HCT116 (cell line): ENCODE measurements around the gene ATP2B3. TPM values are rescaled to one million over a fixed set of nuclear protein-coding genes. Genes with fewer than 3 reads are reported as not detected.

Experiments
- ATAC-seq: fragments of 200-7000 bp; cut with Tn5 transposase; 2 replicates; pipeline ENCODE4 v1.9.1; 2020; ENCODE audit warnings: mild to moderate bottlenecking, moderate library complexity
- BruUV-seq: library from RNA; stranded (reverse); fragments of 400-500 nt; replicated peaks from 2 replicates; lab custom pipeline; 2021; lab: Mats Ljungman, UMichigan
- CTCF ChIA-PET: fragments of 300-600 bp; sonication (Branson Sonifier 250); formaldehyde crosslinking; loops from one replicate; lab custom pipeline; 2021; ENCODE audit warnings: antibody characterized with exemption; lab: Charles Lee
- POLR2A ChIA-PET: fragments of 300-600, 350-600 bp; sonication (Branson Sonifier 250); formaldehyde crosslinking; loops from one replicate; lab custom pipeline; 2021; ENCODE audit warnings: antibody characterized with exemption; lab: Charles Lee
- RAD21 ChIA-PET, 2 experiments: fragments of 300-600 bp; sonication (Branson Sonifier 250); formaldehyde crosslinking; loops; one replicate each; lab custom pipeline; 2023; ENCODE audit warnings: low total read pairs in 2 of 2; ENCODE audit not compliant: uncharacterized antibody in 2 of 2, unreplicated experiment in 2 of 2, low non-redundant PET in 1 of 2; lab: Charles Lee
- DNase-seq: peaks from one replicate; pipeline ENCODE4 v3.0.0-alpha.2; 2010; ENCODE audit warnings: low read depth, low spot score
- H2AFZ ChIP-seq: fragments of 200-600 bp; shearing (Covaris generic), sonication (generic); 2 replicates; pipeline ENCODE4 v1.6.1; 2017; ENCODE audit warnings: low read depth, mixed run types, mixed read lengths, antibody characterized with exemption, low read length; ENCODE audit not compliant: poor library complexity, severe bottlenecking
- H3K27ac ChIP-seq: 2 replicates; pipeline ENCODE4 v1.5.1; 2012; ENCODE audit warnings: low read depth, low read length
- H3K27me3 ChIP-seq: fragments of 200-600 bp; sonication (generic); 2 replicates; pipeline ENCODE4 v1.6.1; 2016; ENCODE audit warnings: mixed run types, low read length, mixed read lengths; ENCODE audit not compliant: insufficient read depth
- H3K36me3 ChIP-seq, 2 experiments: fragments of 200-500 bp in 1 of 2; fragments of 200-600 bp in 1 of 2; sonication (Bioruptor generic) in 1 of 2; sonication (generic) in 1 of 2; 2 replicates each; pipeline versions ENCODE4 v1.5.1 to v1.6.1; 2014 to 2016; ENCODE audit warnings: low read length in 2 of 2, inconsistent platforms in 1 of 2, mixed read lengths in 1 of 2, mixed run types in 1 of 2; ENCODE audit not compliant: insufficient read depth in 2 of 2, control insufficient read depth in 1 of 2
- H3K4me1 ChIP-seq, 2 experiments: fragments of 200-600 bp in 1 of 2; sonication (generic) in 1 of 2; 2 replicates each; pipeline versions ENCODE4 v1.5.1 to v1.6.1; 2012 to 2017; ENCODE audit warnings: low read length in 2 of 2, inconsistent platforms in 1 of 2, mild to moderate bottlenecking in 1 of 2, mixed read lengths in 1 of 2, mixed run types in 1 of 2, moderate library complexity in 1 of 2; ENCODE audit not compliant: insufficient read depth in 2 of 2, control insufficient read depth in 1 of 2
- H3K4me2 ChIP-seq: fragments of 200-600 bp; sonication (generic); 2 replicates; pipeline ENCODE4 v1.6.1; 2017; ENCODE audit warnings: mixed run types, low read length, mixed read lengths
- H3K4me3 ChIP-seq, 2 experiments: fragments of 200-600 bp in 1 of 2; sonication (generic) in 1 of 2; replicated peaks in 1 of 2; 2 replicates each; pipeline ENCODE4 v1.5.1; 2011 to 2016; ENCODE audit warnings: low read length in 2 of 2, control low read depth in 1 of 2, low read depth in 1 of 2, mild to moderate bottlenecking in 1 of 2, mixed read lengths in 1 of 2, mixed run types in 1 of 2
- H3K79me2 ChIP-seq: fragments of 200-600 bp; sonication (generic); 2 replicates; pipeline ENCODE4 v1.6.1; 2017; ENCODE audit warnings: mild to moderate bottlenecking, mixed run types, low read length, moderate library complexity, mixed read lengths; ENCODE audit not compliant: insufficient read depth
- H3K9ac ChIP-seq: fragments of 200-600 bp; sonication (generic); 2 replicates; pipeline ENCODE4 v1.6.1; 2016; ENCODE audit warnings: low read length, mixed read lengths
- H3K9me2 ChIP-seq: fragments of 200-600 bp; sonication (generic), shearing (Covaris generic); 2 replicates; pipeline ENCODE4 v1.6.1; 2017; ENCODE audit warnings: mixed run types, mild to moderate bottlenecking, moderate library complexity; ENCODE audit not compliant: insufficient read depth
- H3K9me3 ChIP-seq, 2 experiments: fragments of 200-500 bp in 1 of 2; fragments of 200-600 bp in 1 of 2; sonication (Bioruptor generic) in 1 of 2; sonication (generic) in 1 of 2; 2 replicates each; pipeline ENCODE4 v1.6.1; 2014 to 2017; ENCODE audit warnings: low read length in 2 of 2, mixed read lengths in 2 of 2, inconsistent platforms in 1 of 2, low read depth in 1 of 2, mild to moderate bottlenecking in 1 of 2, mixed run types in 1 of 2, moderate library complexity in 1 of 2; ENCODE audit not compliant: control insufficient read depth in 1 of 2, insufficient read depth in 1 of 2
- H4K20me1 ChIP-seq: fragments of 200-600 bp; sonication (generic), shearing (Covaris generic); 2 replicates; pipeline ENCODE4 v1.6.1; 2017; ENCODE audit warnings: mixed run types, mild to moderate bottlenecking, moderate library complexity; ENCODE audit not compliant: insufficient read depth
- CBX3 ChIP-seq: IDR thresholded peaks from 2 replicates; pipeline ENCODE4 v1.6.1; 2012; ENCODE audit warnings: low read depth
- ELF1 ChIP-seq: IDR thresholded peaks from 2 replicates; pipeline ENCODE4 v1.6.1; 2012; ENCODE audit warnings: low read depth, borderline replicate concordance
- EZH2 ChIP-seq: fragments of 200-600 bp; sonication (generic); IDR thresholded peaks from 2 replicates; pipeline ENCODE4 v1.6.1; 2017; ENCODE audit warnings: antibody characterized with exemption, mixed run types
- EZH2phosphoT487 ChIP-seq: fragments of 200-600 bp; IDR thresholded peaks from 2 replicates; pipeline ENCODE4 v1.6.1; 2018; ENCODE audit warnings: antibody characterized with exemption, borderline replicate concordance
- JUND ChIP-seq: IDR thresholded peaks from 2 replicates; pipeline ENCODE4 v1.6.1; 2012
- POLR2AphosphoS5 ChIP-seq: IDR thresholded peaks from 2 replicates; pipeline ENCODE4 v1.6.1; 2011; ENCODE audit warnings: mild to moderate bottlenecking, low read depth, low read length, moderate library complexity
- RAD21 ChIP-seq: IDR thresholded peaks from 2 replicates; pipeline ENCODE4 v1.6.1; 2012; ENCODE audit warnings: low read depth, mild to moderate bottlenecking
- SIN3A ChIP-seq: IDR thresholded peaks from 2 replicates; pipeline ENCODE4 v1.6.1; 2012; ENCODE audit warnings: low read depth
- SP1 ChIP-seq: IDR thresholded peaks from 2 replicates; pipeline ENCODE4 v1.6.1; 2012; ENCODE audit warnings: low read depth
- SRF ChIP-seq: IDR thresholded peaks from 2 replicates; pipeline ENCODE4 v1.6.1; 2012; ENCODE audit warnings: low read depth
- TCF7L2 ChIP-seq: IDR thresholded peaks from 2 replicates; pipeline ENCODE4 v1.7.0; 2011; ENCODE audit warnings: borderline replicate concordance, inconsistent platforms; ENCODE audit not compliant: insufficient read depth, insufficient read length; ENCODE audit errors: extremely low read depth
- YY1 ChIP-seq: IDR thresholded peaks from 2 replicates; pipeline ENCODE4 v1.6.1; 2011; ENCODE audit warnings: low read length, low read depth, moderate library complexity, mild to moderate bottlenecking; ENCODE audit not compliant: insufficient replicate concordance; ENCODE audit errors: extremely low read depth
- ZFX ChIP-seq: fragments of 450-650 bp; IDR thresholded peaks from 2 replicates; pipeline ENCODE4 v1.6.1; 2017
- intact Hi-C: fragments of 100-400 bp; cut with micrococcal nuclease; formaldehyde crosslinking; loops from 2 replicates; pipeline ENCODE4 v1.10.0; 2022
- total RNA-seq: library from RNA; stranded (reverse); gene quantifications from one replicate; pipeline ENCODE4 v1.2.1, GENCODE V29; 2021; ENCODE audit not compliant: unreplicated experiment
- TF ChIP-seq, protein P1 (sequence below), 3 experiments: fragments of 200-600 bp in 1 of 3; sonication (generic) in 1 of 3; IDR thresholded peaks in 2 of 3; conservative IDR thresholded peaks in 1 of 3; 2 replicates each; pipeline ENCODE4 v1.5.1; 2012 to 2017; ENCODE audit warnings: low read depth in 2 of 3, low read length in 2 of 3, antibody characterized with exemption in 1 of 3, borderline replicate concordance in 1 of 3, control low read depth in 1 of 3, mild to moderate bottlenecking in 1 of 3, mixed read lengths in 1 of 3, mixed run types in 1 of 3, moderate library complexity in 1 of 3; ENCODE audit not compliant: insufficient read depth in 1 of 3
- TF ChIP-seq, protein P2 (sequence below): IDR thresholded peaks from 2 replicates; pipeline ENCODE4 v1.6.1; 2011; ENCODE audit warnings: mild to moderate bottlenecking, low read length, moderate library complexity; ENCODE audit not compliant: insufficient replicate concordance; ENCODE audit errors: extremely low read depth
- TF ChIP-seq, protein P3 (sequence below): IDR thresholded peaks from 2 replicates; pipeline ENCODE4 v1.6.1; 2012
- TF ChIP-seq, protein P4 (sequence below): IDR thresholded peaks from 2 replicates; pipeline ENCODE4 v1.6.1; 2012

The ATP2B3 gene
- total RNA-seq, 1 experiment from 2014 or later: not detected

GRCh38 chrX:153477364-153477857 is 40.0 kb upstream of the ATP2B3 start:
- Histone ChIP-seq H2AFZ (no peak overlapping the region), H3K36me3 (no peaks in the 10 kb centered on the region), H3K79me2 (no peaks in the 10 kb centered on the region), H4K20me1 (no peaks in the 10 kb centered on the region), H3K9ac (no peak overlapping the region), H3K4me1 (peaks cover 0 to 5% of the 10 kb centered on the region in 2 experiments; a peak in 1 of 4 replicates), H3K4me3 (no peak overlapping the region), H3K27me3 (no peaks in the 10 kb centered on the region)
- intact Hi-C loops: no loop called here
- CTCF ChIA-PET: no interaction called here
- BruUV-seq: no TSS peak
- DNase-seq: no peak
- POLR2A ChIA-PET: no interaction called here
- RAD21 ChIA-PET: no interaction called here
- TF ChIP-seq SIN3A: no peak
- no peak for TF ChIP-seq RAD21
- TF ChIP-seq SRF: no peak
- TF ChIP-seq TCF7L2: no peak
- TF ChIP-seq, all 23 proteins: peak for 0
- ATAC-seq: no peak
- Histone ChIP-seq H3K27ac (no peak overlapping the region), H3K9me2 (no peaks in the 10 kb centered on the region), H3K9me3 (no peaks in the 10 kb centered on the region), H3K4me2 (no peak overlapping the region)

GRCh38 chrX:153477901-153478300 is 39.5 kb upstream of the ATP2B3 start:
- BruUV-seq: no TSS peak
- no peak overlapping the region for H3K4me3 ChIP-seq
- H2AFZ ChIP-seq: no peak overlapping the region
- intact Hi-C loops: no loop called here
- ATAC-seq: no peak
- H3K9me2 ChIP-seq: no peaks in the 10 kb centered on the region
- H3K36me3 ChIP-seq: no peaks in the 10 kb centered on the region
- no peak overlapping the region for H3K4me2 ChIP-seq
- no peaks in the 10 kb centered on the region for H3K79me2 ChIP-seq
- ChIA-PET RAD21 (no interaction called here), POLR2A (no interaction called here), CTCF (no interaction called here)
- no peaks in the 10 kb centered on the region for H3K9me3 ChIP-seq
- H3K9ac ChIP-seq: no peak overlapping the region
- H3K27ac ChIP-seq: no peak overlapping the region
- DNase-seq: no peak
- H3K4me1 ChIP-seq: peaks cover 0 to 5% of the 10 kb centered on the region in 2 experiments; a peak in 1 of 4 replicates
- no peaks in the 10 kb centered on the region for H4K20me1 ChIP-seq
- no peaks in the 10 kb centered on the region for H3K27me3 ChIP-seq
- no peak for TF ChIP-seq ZFX
- no peak for TF ChIP-seq POLR2AphosphoS5
- TF ChIP-seq, protein P1, sequence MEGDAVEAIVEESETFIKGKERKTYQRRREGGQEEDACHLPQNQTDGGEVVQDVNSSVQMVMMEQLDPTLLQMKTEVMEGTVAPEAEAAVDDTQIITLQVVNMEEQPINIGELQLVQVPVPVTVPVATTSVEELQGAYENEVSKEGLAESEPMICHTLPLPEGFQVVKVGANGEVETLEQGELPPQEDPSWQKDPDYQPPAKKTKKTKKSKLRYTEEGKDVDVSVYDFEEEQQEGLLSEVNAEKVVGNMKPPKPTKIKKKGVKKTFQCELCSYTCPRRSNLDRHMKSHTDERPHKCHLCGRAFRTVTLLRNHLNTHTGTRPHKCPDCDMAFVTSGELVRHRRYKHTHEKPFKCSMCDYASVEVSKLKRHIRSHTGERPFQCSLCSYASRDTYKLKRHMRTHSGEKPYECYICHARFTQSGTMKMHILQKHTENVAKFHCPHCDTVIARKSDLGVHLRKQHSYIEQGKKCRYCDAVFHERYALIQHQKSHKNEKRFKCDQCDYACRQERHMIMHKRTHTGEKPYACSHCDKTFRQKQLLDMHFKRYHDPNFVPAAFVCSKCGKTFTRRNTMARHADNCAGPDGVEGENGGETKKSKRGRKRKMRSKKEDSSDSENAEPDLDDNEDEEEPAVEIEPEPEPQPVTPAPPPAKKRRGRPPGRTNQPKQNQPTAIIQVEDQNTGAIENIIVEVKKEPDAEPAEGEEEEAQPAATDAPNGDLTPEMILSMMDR (IDR thresholded peaks at IDR 0.05 in 2 of 3, conservative IDR thresholded peaks at IDR 0.05 in 1 of 3; ENCODE audit: borderline replicate concordance in 1 of 3, insufficient read depth in 1 of 3, low read depth in 2 of 3, low read length in 2 of 3): no peak
- TF ChIP-seq JUND: no peak
- no peak for TF ChIP-seq EZH2
- TF ChIP-seq, protein P2, sequence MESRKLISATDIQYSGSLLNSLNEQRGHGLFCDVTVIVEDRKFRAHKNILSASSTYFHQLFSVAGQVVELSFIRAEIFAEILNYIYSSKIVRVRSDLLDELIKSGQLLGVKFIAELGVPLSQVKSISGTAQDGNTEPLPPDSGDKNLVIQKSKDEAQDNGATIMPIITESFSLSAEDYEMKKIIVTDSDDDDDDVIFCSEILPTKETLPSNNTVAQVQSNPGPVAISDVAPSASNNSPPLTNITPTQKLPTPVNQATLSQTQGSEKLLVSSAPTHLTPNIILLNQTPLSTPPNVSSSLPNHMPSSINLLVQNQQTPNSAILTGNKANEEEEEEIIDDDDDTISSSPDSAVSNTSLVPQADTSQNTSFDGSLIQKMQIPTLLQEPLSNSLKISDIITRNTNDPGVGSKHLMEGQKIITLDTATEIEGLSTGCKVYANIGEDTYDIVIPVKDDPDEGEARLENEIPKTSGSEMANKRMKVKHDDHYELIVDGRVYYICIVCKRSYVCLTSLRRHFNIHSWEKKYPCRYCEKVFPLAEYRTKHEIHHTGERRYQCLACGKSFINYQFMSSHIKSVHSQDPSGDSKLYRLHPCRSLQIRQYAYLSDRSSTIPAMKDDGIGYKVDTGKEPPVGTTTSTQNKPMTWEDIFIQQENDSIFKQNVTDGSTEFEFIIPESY: no peak
- no peak for TF ChIP-seq RAD21
- TF ChIP-seq SIN3A: no peak
- TF ChIP-seq SRF: no peak
- no peak for TF ChIP-seq YY1
- TF ChIP-seq, protein P3, sequence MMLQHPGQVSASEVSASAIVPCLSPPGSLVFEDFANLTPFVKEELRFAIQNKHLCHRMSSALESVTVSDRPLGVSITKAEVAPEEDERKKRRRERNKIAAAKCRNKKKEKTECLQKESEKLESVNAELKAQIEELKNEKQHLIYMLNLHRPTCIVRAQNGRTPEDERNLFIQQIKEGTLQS: no peak
- TF ChIP-seq ELF1: no peak
- no peak for TF ChIP-seq EZH2phosphoT487
- no peak for TF ChIP-seq CBX3
- TF ChIP-seq, protein P4, sequence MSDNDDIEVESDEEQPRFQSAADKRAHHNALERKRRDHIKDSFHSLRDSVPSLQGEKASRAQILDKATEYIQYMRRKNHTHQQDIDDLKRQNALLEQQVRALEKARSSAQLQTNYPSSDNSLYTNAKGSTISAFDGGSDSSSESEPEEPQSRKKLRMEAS: no peak
- TF ChIP-seq SP1: no peak
